GM23338 (cell line): ENCODE data around the gene PLCG2.

Experiments
- CTCF ChIP-seq, 2 experiments: fragments of 200-600 bp in 1 of 2; sonication (generic) in 1 of 2; conservative IDR thresholded peaks; 2 replicates each; pipeline versions ENCODE4 v1.5.1 to v1.6.1; 2016 to 2017; ENCODE audit warnings: antibody characterized with exemption in 2 of 2, low read depth in 2 of 2, mild to moderate bottlenecking in 2 of 2, moderate library complexity in 1 of 2
- JUNB ChIP-seq: IDR thresholded peaks from one replicate; pipeline ENCODE4 v1.6.1; 2016; ENCODE audit warnings: antibody characterized with exemption; ENCODE audit not compliant: unreplicated experiment
- POLR2AphosphoS5 ChIP-seq: IDR thresholded peaks from 2 replicates; pipeline ENCODE4 v1.6.1; 2016; ENCODE audit warnings: antibody characterized with exemption, low read depth

GRCh38 chr16:81756615-81757356 is 22.3 kb upstream of the PLCG2 start:
- TF ChIP-seq CTCF (conservative IDR thresholded peaks at IDR 0.05; ENCODE audit: low read depth in 2 of 2): no peak
- no peak for TF ChIP-seq POLR2AphosphoS5
- TF ChIP-seq JUNB: no peak
